A549 (cell line): ENCODE data around the gene LRP1.

Source experiments
- CEBPB ChIP-seq, 2 experiments: fragments of >200 bp in 1 of 2; sonication (Bioruptor Twin) in 1 of 2; formaldehyde crosslinking in 1 of 2; IDR thresholded peaks; 2 replicates each; pipeline ENCODE4 v1.6.1; 2012 to 2016
- CTCF ChIP-seq: fragments of >200 bp; sonication (Bioruptor Twin); formaldehyde crosslinking; IDR thresholded peaks from 3 replicates; pipeline ENCODE4 v1.5.1; 2016
- ELK1 ChIP-seq: fragments of 150-350 bp; IDR thresholded peaks from 2 replicates; pipeline ENCODE4 v1.6.1; 2014; ENCODE audit warnings: low read depth, mild to moderate bottlenecking, low read length
- EP300 ChIP-seq, 2 experiments: fragments of >200 bp; sonication (Bioruptor Twin); formaldehyde crosslinking; IDR thresholded peaks; 2 replicates in 1 of 2; 3 replicates in 1 of 2; pipeline ENCODE4 v1.6.1; 2016 to 2017
- KDM1A ChIP-seq: fragments of 200-600 bp; sonication (generic); IDR thresholded peaks from 2 replicates; pipeline ENCODE4 v1.6.1; 2016; ENCODE audit warnings: low read depth, mild to moderate bottlenecking
- KDM5A ChIP-seq: fragments of 200-600 bp; sonication (generic); IDR thresholded peaks from 2 replicates; pipeline ENCODE4 v1.6.1; 2016; ENCODE audit warnings: antibody characterized with exemption, mild to moderate bottlenecking
- POLR2A ChIP-seq: IDR thresholded peaks from 2 replicates; pipeline ENCODE4 v1.6.1; 2012; ENCODE audit warnings: mild to moderate bottlenecking, low read length
- RCOR1 ChIP-seq: fragments of 150-350 bp; IDR thresholded peaks from 2 replicates; pipeline ENCODE4 v1.6.1; 2014; ENCODE audit warnings: antibody characterized with exemption, low read length, low read depth
- SMC3 ChIP-seq: fragments of >200 bp; sonication (Bioruptor Twin); formaldehyde crosslinking; IDR thresholded peaks from 3 replicates; pipeline ENCODE4 v1.6.1; 2018; ENCODE audit warnings: inconsistent platforms
- TF ChIP-seq, protein P1 (sequence below): fragments of >200 bp; sonication (Bioruptor Twin); formaldehyde crosslinking; IDR thresholded peaks from 3 replicates; pipeline ENCODE4 v1.6.1; 2016

DNA sequence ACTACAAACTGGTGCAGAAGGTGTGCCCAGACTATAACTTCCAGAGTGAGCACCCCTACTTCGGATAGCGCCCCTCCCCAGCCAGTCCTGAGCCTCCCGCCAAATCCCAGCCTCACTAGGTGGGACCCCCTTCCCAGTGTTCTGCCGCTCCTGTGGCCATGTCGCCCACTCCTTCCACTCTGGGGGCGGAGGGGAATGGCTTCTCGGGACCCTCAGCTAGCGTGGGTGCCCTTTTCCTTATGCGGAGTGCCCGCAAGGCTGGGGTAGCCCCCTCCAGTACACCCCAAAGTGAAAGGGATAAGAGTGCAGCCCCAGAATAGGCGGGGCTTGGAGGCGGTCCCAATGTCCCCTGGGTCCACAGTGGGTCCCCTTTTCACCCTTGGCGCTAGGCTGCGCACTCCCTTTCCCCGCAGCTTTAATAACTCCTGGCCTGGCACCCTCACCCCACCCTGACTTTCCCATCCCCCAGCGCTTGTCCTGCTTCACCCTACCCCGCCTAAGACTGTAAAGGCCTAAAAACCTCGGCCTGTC, 97.5 kb downstream of the LRP1 start:
- TF ChIP-seq SMC3 (no peak), KDM1A (no peak), EP300 (IDR thresholded peaks at IDR 0.05) (no peak), RCOR1 (no peak), CTCF (no peak), ELK1 (no peak), CEBPB (IDR thresholded peaks at IDR 0.05) (no peak), POLR2A (no peak), KDM5A (no peak)
- TF ChIP-seq, protein P1, sequence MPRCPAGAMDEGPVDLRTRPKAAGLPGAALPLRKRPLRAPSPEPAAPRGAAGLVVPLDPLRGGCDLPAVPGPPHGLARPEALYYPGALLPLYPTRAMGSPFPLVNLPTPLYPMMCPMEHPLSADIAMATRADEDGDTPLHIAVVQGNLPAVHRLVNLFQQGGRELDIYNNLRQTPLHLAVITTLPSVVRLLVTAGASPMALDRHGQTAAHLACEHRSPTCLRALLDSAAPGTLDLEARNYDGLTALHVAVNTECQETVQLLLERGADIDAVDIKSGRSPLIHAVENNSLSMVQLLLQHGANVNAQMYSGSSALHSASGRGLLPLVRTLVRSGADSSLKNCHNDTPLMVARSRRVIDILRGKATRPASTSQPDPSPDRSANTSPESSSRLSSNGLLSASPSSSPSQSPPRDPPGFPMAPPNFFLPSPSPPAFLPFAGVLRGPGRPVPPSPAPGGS = no peak
